ENCODE data around the gene ASPA.
"Not testable (repeated sequence)": the region's sequence is repeated elsewhere in the genome, so short reads cannot be mapped to it uniquely, and the experiment has no call there.

Gene ASPA

GRCh38 chr17:3514873-3515272 lies 39.1 kb downstream of the ASPA start:
- Histone ChIP-seq H3K27ac (ENCODE audit: extremely low read depth, low read depth, low read length) (no peak overlapping the region), H3K9me3 (ENCODE audit: control insufficient read depth, insufficient read depth, low read depth, low read length) (no peaks in the 10 kb centered on the region), H3K4me1 (ENCODE audit: control insufficient read depth, insufficient read depth, low read length) (no peaks in the 10 kb centered on the region), H3K4me3 (ENCODE audit: low read depth, low read length) (no peak overlapping the region), H3K36me3 (ENCODE audit: control insufficient read depth in 2 of 2, insufficient read depth in 1 of 2, low read length in 2 of 2) (no peaks in the 10 kb centered on the region)
- CTCF ChIA-PET = no interaction called here
- TF ChIP-seq ZNF426 (tag by site-specific recombination; IDR thresholded peaks at IDR 0.05) (no peak), ZNF394 (tag by site-specific recombination; IDR thresholded peaks at IDR 0.05; ENCODE audit: borderline replicate concordance) (no peak), ZNF140 (tag by site-specific recombination; IDR thresholded peaks at IDR 0.05) (no peak), ZNF148 (tag by site-specific recombination; IDR thresholded peaks at IDR 0.05; ENCODE audit: borderline replicate concordance) (no peak), ZNF843 (tag by site-specific recombination; IDR thresholded peaks at IDR 0.05) (no peak), ZNF514 (tag by site-specific recombination; IDR thresholded peaks at IDR 0.05) (no peak), ZNF37A (tag by site-specific recombination; IDR thresholded peaks at IDR 0.05) (no peak), ZNF19 (tag by site-specific recombination; IDR thresholded peaks at IDR 0.05; ENCODE audit: low read depth) (no peak), ZNF660 (tag by site-specific recombination; IDR thresholded peaks at IDR 0.05) (no peak), ZNF626 (tag by site-specific recombination; IDR thresholded peaks at IDR 0.05) (no peak), ZFP37 (tag by site-specific recombination; IDR thresholded peaks at IDR 0.05) (no peak), ZNF76 (tag by site-specific recombination; IDR thresholded peaks at IDR 0.05; ENCODE audit: borderline replicate concordance, low read depth) (no peak), ZNF362 (tag by site-specific recombination; IDR thresholded peaks at IDR 0.05) (no peak), YY1 (tag by site-specific recombination; IDR thresholded peaks at IDR 0.05) (no peak)
- POLR2A ChIA-PET = no interaction called here

GRCh38 chr17:3519472-3519871 lies 43.7 kb downstream of the ASPA start:
- H3K4me1 ChIP-seq (ENCODE audit: control insufficient read depth, insufficient read depth, low read length); CTCF ChIA-PET; H3K4me3 ChIP-seq (ENCODE audit: low read depth, low read length); H3K9me3 ChIP-seq (ENCODE audit: control insufficient read depth, insufficient read depth, low read depth, low read length); POLR2A ChIA-PET; H3K36me3 ChIP-seq (ENCODE audit: control insufficient read depth in 2 of 2, insufficient read depth in 1 of 2, low read length in 2 of 2); H3K27ac ChIP-seq (ENCODE audit: extremely low read depth, low read depth, low read length): not testable (repeated sequence)
- TF ChIP-seq ZBTB17 (tag by site-specific recombination; IDR thresholded peaks at IDR 0.05) (peak; percentile 99), ZNF366 (tag by site-specific recombination; conservative IDR thresholded peaks at IDR 0.05) (peak; percentile 80)

GRCh38 chr17:3524024-3524423 lies 48.2 kb downstream of the ASPA start:
- Histone ChIP-seq H3K27ac (ENCODE audit: extremely low read depth, low read depth, low read length) (no peak overlapping the region), H3K4me3 (ENCODE audit: low read depth, low read length) (no peak overlapping the region), H3K4me1 (ENCODE audit: control insufficient read depth, insufficient read depth, low read length) (no peaks in the 10 kb centered on the region), H3K9me3 (ENCODE audit: control insufficient read depth, insufficient read depth, low read depth, low read length) (no peaks in the 10 kb centered on the region), H3K36me3 (ENCODE audit: control insufficient read depth in 2 of 2, insufficient read depth in 1 of 2, low read length in 2 of 2) (no peaks in the 10 kb centered on the region)
- ChIA-PET POLR2A (no interaction called here), CTCF (no interaction called here)
- no peak for TF ChIP-seq ZNF112 (tag by site-specific recombination; IDR thresholded peaks at IDR 0.05)
- TF ChIP-seq ZNF292 (tag by site-specific recombination; IDR thresholded peaks at IDR 0.05; ENCODE audit: borderline replicate concordance, low read depth) = no peak
- no peak for TF ChIP-seq ZNF37A (tag by site-specific recombination; IDR thresholded peaks at IDR 0.05)
- TF ChIP-seq ZNF561 (tag by site-specific recombination; IDR thresholded peaks at IDR 0.05; ENCODE audit: borderline replicate concordance) = no peak
- TF ChIP-seq ZNF580 (tag by site-specific recombination; IDR thresholded peaks at IDR 0.05) = no peak
- TF ChIP-seq ZNF530 (tag by site-specific recombination; IDR thresholded peaks at IDR 0.05; ENCODE audit: low read depth) = no peak
- TF ChIP-seq ZNF10 (tag by site-specific recombination; IDR thresholded peaks at IDR 0.05) = no peak
